HG03066 (cell line): Measurements from ENCODE around the gene PLVAP.

Experiments used
- ATAC-seq: cut with Tn5 transposase; IDR thresholded peaks from one replicate; pipeline ENCODE4 v1.9.1; 2021; ENCODE audit warnings: low read depth; ENCODE audit not compliant: unreplicated experiment

Gene PLVAP

DNA sequence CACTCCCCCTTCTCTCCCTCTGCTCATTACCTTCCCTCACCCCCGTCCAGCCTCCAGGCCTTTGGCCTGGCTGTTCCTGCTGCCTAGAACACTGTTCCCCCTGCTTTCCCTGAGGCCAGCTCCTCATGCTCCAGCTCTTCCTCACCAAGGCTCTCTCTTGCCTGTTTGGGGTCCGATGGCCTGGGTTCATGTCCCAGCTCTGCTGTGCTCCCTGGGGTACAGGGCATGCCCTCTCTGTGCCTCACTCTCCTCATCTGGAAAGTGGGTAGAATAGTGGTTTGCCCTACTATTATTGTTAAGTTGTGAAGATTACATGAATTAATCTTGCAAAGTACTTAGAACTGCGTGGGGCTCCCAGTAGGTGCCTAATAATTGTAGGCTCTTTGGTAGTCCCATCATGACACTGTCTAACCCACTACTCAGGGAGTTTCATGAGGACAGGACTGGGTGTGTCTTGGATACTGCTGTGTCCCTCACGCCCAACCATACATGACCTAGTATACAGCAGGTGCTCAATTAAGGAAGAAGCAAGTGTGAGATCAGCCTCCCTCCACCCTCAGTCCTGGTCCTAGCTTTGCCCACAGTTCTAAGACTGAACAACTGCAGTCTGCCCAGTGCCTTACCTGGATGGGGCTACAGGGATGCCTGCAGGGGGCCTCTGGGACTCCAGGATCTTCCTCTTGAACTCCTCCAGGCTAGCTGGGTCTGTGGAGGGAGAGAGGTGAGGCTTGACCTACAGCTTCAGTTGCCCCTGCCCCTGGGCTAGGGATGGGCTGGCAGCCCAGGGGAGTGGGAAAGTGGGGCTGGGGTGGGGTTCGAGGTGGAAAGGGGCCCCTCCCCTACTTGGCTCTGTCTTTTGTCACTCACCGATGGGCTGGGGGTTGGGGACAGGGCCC is 17.0 kb downstream of the PLVAP start:
- ATAC-seq = no peak

DNA sequence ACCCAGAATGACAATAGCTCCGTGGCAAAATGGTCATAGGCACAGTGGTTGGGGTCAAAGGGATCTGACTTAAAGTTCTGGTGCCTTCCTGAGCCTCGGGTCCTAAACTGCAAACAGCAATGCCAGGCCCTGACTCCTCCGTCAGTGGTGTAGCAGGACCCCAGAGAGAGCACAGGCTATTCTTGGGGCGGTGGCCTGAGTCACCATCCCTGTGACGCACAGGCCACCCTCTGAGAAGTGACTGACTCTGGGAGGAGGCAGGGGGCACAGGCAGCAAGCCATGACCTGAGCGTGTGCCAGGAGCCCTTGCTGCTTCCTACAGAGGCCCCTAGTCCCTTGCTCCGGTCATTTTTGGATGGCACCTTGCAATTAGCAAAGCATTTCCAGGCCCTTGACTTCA is 18.7 kb downstream of the PLVAP start:
- no peak for ATAC-seq

DNA sequence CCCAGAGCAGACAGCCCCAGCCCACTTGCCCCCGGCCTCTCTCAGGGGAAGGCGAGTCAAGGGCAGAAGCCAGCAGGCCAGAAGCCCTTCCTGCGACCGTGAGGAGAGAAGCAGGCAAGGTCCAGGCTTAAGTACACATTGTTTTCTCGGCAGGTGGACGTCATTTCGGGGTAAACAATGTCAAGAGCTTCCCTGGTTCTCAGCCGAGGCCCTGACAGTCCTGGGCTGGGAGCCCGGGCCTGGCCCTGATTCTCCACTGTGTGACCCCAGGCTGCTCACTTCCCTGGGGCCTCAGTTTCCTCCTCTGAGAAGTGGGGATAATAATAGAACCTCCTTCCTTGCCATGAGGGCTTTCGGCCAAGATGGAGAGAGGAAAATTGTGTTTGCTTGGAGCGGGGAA is 19.4 kb downstream of the PLVAP start:
- no peak for ATAC-seq

DNA sequence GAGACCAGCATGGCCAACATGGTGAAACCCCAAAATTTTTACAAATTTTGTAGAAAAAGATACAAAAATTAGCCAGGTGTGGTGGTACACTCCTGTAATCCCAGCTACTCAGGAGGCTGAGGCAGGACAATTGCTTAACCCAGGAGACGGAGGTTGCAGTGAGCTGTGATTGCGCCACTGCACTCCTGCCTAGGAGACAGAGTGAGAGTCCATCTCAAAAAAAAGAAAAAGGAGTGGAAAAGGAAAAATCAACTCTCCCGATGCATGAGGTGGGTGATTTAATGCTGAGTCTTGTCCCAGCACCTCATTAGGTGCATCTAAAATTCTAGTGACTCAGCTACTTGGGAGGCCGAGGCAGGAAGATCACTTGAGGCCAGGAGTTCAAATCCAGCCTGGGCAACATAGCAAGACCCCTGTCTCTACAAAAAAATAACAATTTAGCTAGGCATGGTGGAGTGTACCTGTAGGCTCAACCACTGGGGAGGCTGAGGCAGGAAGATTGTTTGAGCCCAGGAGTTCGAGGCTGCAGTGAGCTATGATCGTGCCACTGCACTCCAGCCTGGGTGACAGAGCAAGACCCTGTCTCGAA is 20.0 kb downstream of the PLVAP start:
- ATAC-seq = no peak

DNA sequence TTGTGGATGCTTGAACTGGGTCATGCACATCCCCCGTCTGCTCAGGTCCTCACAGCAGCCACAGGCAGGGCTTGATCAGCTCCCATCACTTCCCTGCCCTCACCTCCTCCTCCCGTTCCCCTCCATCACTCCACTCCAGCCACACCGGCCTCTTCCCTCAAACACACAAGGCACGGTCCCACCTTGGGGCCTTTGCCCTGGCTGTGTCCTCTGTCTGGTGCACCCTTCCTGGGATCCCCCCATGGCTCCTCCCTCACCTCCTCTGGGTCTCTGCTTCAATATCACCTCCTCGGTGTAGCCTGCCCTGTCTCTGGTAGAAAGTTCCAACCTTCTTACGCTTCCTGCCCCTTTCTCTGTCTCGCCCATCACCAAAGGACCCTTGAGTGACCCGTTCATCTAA is 23.8 kb downstream of the PLVAP start:
- no peak for ATAC-seq

DNA sequence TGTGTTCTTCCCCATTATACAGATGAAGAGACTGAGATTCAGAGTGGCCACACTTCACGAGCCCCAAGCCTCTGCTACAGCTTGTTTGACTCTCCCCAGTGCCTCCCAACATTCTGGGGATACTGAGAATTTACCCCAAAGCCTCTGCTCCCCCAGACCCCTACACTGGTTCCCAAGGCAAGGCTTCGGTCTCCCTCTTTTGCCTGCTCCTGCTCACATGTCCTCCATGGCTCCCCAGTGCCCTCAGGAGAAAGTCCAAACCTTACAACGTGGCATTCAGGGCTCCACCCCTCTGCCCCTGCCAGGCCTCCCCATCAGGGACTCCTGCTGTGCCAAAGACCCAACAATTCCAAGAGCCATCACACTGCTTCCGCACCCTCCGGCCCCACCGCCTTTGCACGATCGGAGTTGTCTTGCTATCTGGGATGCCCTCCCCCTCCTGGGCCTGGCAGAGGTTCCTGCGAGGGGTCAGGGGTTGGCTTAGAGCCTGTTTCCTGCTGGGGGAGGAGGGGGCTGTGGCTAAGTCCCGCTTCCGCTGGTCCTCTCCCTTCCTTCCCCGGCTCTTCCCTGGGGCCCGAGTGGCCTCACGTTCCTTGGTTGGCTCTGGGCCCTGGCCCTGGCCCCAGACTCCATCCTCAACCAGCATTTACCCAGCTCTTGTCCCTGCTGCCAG is 24.4 kb downstream of the PLVAP start:
- no peak for ATAC-seq

DNA sequence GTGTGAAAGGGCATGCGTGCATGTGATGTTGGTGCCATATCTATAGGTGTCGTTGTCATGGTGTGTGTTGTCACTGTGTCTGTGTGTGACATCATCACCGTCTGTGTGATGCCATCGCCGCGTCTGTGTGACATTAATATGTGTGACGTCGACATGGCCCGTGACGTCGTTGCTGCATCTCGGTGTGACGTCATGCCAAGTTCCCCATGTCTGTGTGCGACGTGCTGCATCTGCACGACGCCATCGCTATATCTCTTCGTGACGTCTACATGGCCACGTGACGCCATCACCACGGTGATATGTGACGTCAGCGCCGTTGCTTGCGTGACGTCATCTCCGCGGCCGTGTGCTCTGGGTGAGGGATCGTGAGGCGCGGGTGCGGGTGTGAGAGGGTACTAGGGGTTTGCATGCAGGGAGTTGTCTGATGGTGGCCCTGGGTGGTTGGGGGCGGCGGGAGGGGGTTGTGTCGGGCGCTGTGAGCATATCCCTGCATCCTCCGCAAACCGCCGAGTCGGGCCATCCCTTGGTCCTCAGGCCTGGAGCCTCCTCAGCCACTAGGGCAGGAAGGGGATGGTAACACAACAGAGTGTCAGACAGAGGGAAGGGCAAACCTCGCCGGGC is 25.2 kb downstream of the PLVAP start:
- no peak for ATAC-seq

DNA sequence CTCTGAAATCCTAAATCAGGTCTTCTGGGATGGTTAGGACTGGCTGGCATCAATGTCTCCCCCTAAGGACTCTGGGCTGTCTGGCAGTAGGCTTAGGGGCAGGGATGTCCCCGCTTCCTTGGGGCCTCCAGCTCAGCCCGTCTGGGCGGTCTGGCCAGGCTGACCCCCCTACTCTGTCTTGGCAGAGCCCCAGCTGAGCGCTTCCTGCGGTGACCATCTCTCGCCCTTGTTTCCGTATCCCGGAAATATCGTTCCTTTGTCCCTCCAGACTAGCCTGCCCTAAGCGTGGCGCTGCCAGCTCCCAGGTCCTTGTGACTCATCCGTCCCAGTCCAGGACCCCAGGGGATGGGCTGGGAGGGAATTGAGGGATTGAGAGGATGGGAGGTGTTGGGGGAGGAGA is 28.4 kb downstream of the PLVAP start:
- ATAC-seq = no peak

DNA sequence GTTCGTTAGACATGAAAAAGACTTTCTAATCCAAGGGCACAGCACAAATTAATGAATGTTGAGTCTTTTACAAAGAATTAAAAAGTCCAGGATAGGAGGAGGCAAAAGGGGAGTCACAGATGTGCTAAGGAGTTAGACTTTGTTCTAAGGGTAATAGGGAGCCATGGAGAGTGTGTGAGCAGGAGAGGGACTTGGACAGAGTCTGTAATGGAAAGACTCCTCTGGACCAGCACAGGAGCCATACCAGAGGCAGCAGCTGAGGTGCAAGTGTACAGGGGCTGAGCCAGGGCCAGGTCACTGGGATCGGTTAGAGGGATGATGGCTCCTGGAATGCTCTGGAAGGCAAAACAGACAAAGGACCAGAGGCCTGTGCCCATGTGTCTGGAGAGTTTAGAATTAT is 29.3 kb downstream of the PLVAP start:
- no peak for ATAC-seq

DNA sequence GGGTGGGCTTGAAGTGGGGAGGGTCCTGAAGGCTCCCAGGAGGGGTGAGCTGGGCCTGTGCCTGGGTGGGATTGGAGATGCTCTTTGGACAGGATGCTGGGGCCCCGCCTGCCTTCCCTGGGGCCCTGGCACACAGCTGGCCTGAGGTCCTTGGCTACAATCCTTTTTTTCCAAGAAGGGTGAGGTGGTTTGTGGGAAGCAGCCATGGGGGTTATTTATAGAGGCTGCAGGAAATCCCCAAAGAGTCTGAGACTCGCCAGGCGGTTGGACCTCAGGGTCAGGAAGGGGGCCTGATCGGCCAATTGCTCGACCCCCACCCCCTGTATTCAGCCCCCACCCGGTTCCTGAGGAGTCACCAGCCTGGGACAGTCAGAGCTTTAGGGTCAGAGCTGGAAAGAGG is 29.8 kb downstream of the PLVAP start:
- ATAC-seq = no peak

DNA sequence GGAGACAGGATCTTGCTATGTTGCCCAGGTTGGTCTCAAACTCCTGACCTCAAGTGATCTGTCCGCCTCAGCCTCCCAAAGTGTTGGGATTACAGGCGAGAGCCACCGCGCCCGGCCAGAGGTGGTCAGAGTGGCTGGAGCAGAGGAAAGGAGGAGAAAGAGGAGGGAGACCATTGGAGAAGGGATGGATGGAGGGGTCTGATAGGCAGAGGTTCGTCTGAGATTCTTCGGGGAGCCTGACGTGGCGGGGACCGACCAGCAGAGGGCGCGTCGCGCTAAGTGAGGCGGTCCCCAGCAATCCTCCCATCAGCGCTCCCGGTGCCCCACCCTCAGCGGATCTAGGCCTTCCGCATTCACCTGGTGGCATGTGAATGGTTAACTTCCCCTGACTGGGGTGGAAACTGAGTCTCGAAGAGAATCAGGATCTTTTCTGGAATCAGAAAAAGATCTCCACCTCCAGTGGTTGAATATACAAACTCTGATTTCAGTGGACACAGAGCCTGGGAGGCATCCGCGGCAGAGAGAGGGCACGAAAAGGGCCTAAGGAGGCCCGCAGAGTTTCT is 31.0 kb downstream of the PLVAP start:
- no peak for ATAC-seq

DNA sequence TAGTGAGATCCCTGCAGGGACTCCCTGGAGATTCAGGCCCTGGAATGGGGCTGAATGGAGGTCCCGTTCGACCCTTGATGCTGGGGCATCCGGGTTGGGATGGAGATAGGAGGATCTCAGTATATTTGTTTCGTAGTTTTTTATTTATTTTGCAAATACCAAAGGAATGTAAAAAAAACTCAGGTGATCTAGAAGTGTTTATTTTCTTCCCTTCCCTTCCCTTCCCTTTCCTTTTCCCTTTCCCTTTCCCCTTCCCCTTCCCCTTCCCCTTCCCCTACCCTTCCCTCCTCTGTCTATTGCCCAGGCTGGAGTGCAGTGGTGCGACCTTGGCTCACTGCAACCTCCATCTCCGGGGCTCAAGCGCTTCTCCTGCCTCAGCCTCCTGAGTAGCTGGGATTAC is 35.3 kb downstream of the PLVAP start:
- no peak for ATAC-seq

DNA sequence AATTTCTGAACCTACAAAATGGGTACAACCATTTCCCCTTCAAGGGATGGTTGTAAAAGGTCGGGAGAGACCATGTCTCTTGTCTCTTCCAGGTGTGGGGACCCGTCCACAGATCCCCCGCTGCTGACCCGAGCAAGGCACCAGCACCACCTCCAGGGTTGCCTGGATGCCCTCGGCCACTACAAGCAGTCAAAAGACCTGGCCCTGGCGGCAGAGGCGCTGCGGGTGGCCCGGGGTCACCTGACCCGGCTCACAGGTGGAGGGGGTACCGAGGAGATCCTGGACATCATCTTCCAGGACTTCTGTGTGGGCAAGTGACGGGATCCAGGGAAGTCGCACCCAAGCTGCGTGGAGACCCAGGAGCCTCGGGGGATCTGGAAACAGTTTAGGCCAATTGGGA is 35.8 kb downstream of the PLVAP start:
- ATAC-seq = no peak

DNA sequence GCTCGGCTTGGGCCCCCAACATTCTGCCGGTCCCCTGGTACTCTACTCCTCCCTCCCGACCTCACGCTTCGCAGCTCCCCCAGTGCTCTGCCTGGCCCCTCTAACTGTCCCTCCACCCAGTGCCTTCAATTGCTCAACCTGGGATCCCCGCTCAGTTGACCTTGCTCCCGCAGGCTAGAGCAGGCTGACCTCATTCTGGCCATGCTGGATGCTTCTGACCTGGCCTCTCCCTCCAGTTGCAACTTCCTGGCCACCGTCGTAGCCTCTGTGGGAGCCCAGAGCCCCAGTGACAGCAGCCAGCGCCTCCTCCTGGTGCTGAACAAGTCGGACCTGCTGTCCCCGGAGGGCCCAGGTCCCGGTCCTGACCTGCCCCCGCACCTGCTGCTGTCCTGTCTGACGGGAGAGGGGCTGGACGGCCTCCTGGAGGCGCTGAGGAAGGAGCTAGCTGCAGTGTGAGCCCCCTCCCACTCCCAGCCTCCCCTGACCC is 36.2 kb downstream of the PLVAP start:
- no peak for ATAC-seq

DNA sequence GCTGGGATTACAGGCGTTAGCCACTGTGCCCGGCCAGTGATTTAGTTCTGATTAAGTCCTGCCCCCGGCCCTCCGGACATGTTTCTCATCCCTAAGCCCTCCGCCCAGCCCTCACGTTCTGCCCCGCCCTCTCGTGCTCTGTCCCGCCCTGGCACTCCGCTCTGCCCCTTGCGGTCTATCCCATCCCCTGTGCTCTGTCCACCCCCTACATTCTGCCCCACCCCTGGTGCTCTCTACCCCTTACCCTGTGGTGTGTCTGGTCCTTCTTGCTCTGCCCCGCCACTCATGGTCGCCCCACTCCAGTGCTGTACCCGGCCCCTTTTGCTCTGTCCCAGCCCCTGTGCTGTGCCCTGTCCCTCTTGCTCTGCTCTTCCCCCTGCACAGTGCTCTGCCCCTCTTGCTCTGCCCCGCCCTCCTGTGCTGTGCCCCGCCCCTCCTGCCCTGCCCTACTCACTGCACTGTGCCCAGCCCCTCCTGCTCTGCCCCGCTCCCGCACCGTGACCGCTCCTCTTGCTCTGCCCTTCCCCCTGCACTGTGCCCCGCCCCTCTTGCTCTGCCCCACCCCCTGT is 36.8 kb downstream of the PLVAP start:
- ATAC-seq = no peak

DNA sequence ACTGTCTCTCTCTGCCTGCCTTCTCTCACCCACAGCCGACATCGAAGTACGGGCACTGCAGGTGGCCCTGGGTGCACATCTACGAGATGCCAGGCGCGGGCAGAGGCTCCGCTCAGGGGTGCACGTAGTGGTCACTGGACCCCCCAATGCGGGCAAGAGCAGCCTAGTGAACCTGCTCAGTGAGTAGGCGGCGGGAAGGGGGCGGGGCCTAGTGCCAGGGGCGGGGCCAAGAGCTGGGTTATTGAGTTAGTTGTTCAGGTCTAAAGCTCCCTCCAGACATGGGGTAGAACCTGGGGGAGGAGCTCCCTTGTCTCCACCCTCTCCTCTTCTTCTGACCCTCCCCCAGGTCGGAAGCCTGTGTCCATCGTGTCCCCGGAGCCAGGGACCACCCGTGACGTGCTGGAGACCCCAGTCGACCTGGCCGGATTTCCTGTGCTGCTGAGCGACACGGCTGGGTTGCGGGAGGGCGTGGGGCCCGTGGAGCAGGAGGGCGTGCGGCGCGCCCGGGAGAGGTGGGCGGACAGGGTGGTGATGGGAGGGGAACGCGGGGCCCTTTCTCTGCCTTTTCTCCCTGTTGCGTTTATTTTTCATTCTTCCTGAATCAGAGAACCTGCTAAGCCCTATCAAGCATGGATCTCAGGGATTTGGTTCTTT is 37.9 kb downstream of the PLVAP start:
- ATAC-seq = no peak

DNA sequence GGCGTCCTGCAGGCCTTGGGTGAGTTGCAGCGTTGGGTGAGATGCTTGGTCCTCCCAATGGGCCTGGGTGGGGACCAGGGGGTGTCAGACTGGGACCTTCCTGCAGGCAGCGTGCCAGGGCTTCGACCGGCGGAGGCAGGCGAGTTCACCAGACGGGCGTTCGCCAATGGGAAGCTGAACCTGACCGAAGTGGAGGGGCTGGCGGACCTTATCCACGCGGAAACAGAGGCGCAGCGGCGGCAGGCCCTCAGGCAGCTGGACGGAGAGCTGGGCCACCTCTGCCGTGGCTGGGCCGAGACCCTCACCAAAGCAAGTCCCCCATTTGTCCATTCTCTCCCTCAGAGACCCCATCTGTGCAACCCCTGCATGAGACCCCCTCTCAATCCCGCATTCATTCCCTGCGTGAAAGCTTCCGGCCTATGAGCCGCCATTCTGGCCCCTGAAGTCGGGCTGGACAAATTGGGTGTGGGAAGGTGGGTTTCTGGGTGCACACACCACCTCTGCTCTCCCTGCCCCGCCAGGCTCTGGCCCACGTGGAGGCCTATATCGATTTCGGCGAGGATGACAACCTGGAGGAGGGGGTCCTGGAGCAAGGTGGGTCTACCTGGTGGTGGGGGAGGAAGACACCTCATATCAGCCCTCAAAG is 38.6 kb downstream of the PLVAP start:
- ATAC-seq = no peak

DNA sequence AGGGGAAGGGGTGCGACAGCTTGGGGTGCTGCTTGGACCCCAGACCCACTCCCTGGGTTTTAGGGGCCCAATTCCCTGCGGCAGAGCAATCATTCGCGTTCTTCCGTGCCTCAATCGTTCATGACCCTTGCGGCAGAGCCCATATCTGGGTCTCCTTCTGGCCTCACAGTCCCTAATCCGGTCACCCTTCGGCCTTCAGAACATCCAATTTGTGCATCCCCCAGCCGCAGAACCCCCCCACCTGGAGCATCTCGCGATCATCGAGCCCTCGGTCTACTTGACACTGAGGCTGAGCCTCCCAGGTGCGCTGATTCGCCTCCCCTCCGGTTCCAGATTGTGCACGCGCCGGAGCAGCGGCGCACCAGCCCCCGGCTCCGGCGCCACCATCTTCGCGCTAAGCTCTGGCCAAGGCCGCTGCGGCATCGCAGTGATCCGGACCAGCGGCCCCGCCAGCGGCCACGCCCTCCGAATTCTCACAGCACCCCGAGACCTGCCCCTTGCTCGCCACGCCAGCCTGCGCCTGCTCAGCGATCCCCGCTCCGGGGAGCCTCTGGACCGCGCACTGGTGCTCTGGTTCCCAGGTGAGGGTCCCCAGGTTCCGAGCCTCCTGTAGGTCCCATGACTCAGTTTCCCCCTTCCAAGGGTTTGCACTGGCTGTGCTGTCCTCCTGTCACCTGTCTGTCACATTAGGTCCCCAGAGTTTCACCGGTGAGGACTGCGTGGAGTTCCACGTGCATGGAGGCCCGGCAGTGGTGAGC is 39.3 kb downstream of the PLVAP start:
- ATAC-seq = no peak
